ENCODE measurements around the gene LCNL1.

DNA sequence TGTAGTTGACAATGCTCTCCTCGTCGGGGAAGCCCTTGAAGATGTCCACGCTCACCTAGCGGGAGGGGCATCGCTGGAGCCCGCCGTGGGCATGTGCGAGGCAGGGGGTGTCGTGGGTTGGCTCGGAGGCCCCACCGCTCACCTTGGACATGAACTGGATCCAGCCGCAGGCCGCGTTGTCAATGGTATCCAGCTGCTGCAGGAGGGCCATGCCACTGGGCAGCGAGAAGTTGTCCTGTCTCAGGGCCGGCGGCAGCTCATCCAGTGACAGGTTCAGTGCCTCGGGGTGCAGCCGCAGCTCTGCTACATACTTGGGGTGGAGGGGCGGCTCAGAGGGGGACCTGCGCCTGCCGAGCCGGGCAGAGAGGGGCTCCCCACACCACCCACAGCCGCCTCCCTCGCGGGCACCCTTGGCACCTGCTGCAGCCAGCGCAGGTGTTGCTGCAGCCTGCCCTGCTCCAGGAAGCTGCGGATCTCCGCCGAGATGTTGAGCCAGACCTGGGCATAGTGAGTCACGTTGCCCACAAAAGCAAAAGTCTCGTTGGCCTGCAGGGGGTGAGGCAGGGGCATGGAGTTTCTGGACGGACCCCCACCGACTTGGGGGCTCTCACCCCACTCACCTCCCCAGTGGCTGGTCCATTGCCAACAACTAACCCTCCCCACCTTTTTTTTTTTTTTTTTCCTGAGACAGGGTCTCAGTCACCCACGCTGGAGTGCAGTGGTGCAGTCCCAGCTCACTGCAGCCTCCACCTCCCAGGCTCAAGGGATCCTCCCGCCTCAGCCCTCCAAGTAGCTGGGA, 36.2 kb downstream of the LCNL1 start:
- TF ChIP-seq, protein P1, sequence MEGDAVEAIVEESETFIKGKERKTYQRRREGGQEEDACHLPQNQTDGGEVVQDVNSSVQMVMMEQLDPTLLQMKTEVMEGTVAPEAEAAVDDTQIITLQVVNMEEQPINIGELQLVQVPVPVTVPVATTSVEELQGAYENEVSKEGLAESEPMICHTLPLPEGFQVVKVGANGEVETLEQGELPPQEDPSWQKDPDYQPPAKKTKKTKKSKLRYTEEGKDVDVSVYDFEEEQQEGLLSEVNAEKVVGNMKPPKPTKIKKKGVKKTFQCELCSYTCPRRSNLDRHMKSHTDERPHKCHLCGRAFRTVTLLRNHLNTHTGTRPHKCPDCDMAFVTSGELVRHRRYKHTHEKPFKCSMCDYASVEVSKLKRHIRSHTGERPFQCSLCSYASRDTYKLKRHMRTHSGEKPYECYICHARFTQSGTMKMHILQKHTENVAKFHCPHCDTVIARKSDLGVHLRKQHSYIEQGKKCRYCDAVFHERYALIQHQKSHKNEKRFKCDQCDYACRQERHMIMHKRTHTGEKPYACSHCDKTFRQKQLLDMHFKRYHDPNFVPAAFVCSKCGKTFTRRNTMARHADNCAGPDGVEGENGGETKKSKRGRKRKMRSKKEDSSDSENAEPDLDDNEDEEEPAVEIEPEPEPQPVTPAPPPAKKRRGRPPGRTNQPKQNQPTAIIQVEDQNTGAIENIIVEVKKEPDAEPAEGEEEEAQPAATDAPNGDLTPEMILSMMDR (IDR thresholded peaks at IDR 0.05), result no peak
- no peak for TF ChIP-seq POLR2A (IDR thresholded peaks at IDR 0.05)

Data from vagina (tissue), 2 donors.